Esophagus muscularis mucosa (tissue), 4 donors: ENCODE data around the gene HIPK4. TPM values are rescaled to one million over a fixed set of nuclear protein-coding genes. Genes with fewer than 3 reads are reported as not detected.

Experiments used
- DNase-seq: peaks from one replicate; pipeline ENCODE4 v3.0.0-alpha.2; 2017; ENCODE audit errors: extremely low spot score
- H3K27ac ChIP-seq, 4 donors: fragments of 200-600 bp; sonication (generic); replicated peaks in 1 of 4; 1 replicate in 3 of 4; 2 replicates in 1 of 4; pipeline ENCODE4 v1.5.1; 2016 to 2019; ENCODE audit warnings: mild to moderate bottlenecking in 1 of 4
- H3K27me3 ChIP-seq, 4 donors: fragments of 200-600 bp; sonication (generic); one replicate each; pipeline versions ENCODE4 v1.5.1 to v1.6.0; 2016 to 2019
- H3K36me3 ChIP-seq, 4 donors: fragments of 200-600 bp; sonication (generic); one replicate each; pipeline ENCODE4 v1.5.1; 2016 to 2019
- H3K4me1 ChIP-seq, 4 donors: fragments of 200-600 bp; sonication (generic); one replicate each; pipeline ENCODE4 v1.5.1; 2016 to 2019
- H3K4me3 ChIP-seq, 4 donors: fragments of 200-600 bp; sonication (generic); 1 replicate in 2 of 4; 2 replicates in 2 of 4; pipeline ENCODE4 v1.5.1; 2016 to 2019; ENCODE audit warnings: mild to moderate bottlenecking in 4 of 4, moderate library complexity in 1 of 4
- H3K9me3 ChIP-seq, 4 donors: fragments of 200-600 bp; sonication (generic); 1 replicate in 3 of 4; 2 replicates in 1 of 4; pipeline ENCODE4 v1.5.1; 2016 to 2019
- CTCF ChIP-seq, 3 experiments: fragments of 200-600 bp in 2 of 3; fragments of 450-650 bp in 1 of 3; sonication (generic) in 2 of 3; IDR thresholded peaks; one replicate each; pipeline ENCODE4 v1.5.1; 2017 to 2019; ENCODE audit warnings: antibody characterized with exemption in 3 of 3, mild to moderate bottlenecking in 2 of 3, moderate library complexity in 1 of 3
- EP300 ChIP-seq: sonication (generic); formaldehyde crosslinking; IDR thresholded peaks from one replicate; pipeline ENCODE4 v1.6.1; 2017; ENCODE audit warnings: antibody characterized with exemption
- POLR2A ChIP-seq: fragments of 450-650 bp; IDR thresholded peaks from one replicate; pipeline ENCODE4 v1.6.1; 2017; ENCODE audit warnings: antibody characterized with exemption, moderate library complexity, mild to moderate bottlenecking, low read depth
- POLR2AphosphoS5 ChIP-seq, 2 donors: sonication (generic); formaldehyde crosslinking; IDR thresholded peaks; one replicate each; pipeline ENCODE4 v1.6.1; 2017; ENCODE audit warnings: antibody characterized with exemption in 2 of 2
- whole genome bisulfite sequencing: methylation state at CpG from one replicate; pipeline ENCODE4 v1.1.5; 2018; 5-methylcytosine and 5-hydroxymethylcytosine counted together
- intact Hi-C: fragments of 100-400 bp; cut with DNase I; formaldehyde crosslinking; loops from one replicate; pipeline ENCODE4 v1.15.1; 2023
- total RNA-seq, 4 donors: library from RNA; depleted of rRNA; stranded (reverse); fragments of >200 nt; gene quantifications; one replicate each; pipeline versions ENCODE4 v1.1.0 to v1.2.1, GENCODE V29; 2016

The HIPK4 gene
- total RNA-seq, 4 donors from 2014 or later = under 0.01 to 0.63 (median 0.42) TPM

DNA sequence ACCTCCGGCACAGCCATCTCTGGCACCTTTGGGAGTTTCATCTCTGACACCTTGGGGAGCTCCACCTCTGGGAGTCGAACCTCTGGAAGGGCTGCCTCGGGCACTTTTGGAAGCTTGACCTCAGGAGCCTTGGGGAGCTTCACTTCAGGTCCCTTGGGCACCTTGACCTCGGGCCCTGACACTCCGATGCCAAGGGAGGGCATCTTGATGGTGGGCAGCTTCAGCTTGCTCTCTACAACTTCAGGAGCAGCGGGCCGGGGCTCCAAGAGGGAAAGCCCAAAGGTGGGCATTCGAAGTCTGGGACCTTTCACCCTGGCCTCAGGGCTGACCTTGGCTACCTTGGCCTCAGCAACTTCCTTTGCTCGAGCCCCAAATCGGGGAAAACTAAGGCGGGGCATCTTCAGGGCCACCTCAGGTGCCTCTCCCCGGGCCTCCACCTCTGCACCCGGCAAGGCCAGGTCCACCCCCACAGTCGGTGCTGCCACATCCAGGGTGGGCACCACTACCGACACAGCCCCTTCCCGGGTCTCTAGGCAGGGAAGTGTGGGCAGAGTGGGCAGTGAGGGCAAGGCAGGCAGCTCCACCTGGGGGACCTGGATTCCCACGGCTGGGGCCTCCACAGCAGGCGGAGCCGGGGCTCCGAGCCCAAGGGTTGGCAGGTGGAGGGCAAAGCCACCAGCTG is 7.0 kb upstream of the HIPK4 start:
- no peak for DNase-seq
- Histone ChIP-seq H3K27me3 (no peaks in the 10 kb centered on the region), H3K4me3 (no peak overlapping the region), H3K9me3 (no peaks in the 10 kb centered on the region), H3K4me1 (peaks cover 0 to 9% (median 0%) of the 10 kb centered on the region in 4 donors), H3K36me3 (peaks cover 0 to 21% (median 12%) of the 10 kb centered on the region in 4 donors), H3K27ac (no peak overlapping the region)
- WGBS = 89% methylated on average over 5 of the region's 20 CpGs
- intact Hi-C loops = loop anchor here (5.0 kb wide), 1 partner anchor 45 kb away; no protein-coding TSS in a partner anchor
- TF ChIP-seq EP300 (no peak), CTCF (IDR thresholded peaks at IDR 0.05) (no peak), POLR2AphosphoS5 (IDR thresholded peaks at IDR 0.05) (no peak), POLR2A (no peak)

DNA sequence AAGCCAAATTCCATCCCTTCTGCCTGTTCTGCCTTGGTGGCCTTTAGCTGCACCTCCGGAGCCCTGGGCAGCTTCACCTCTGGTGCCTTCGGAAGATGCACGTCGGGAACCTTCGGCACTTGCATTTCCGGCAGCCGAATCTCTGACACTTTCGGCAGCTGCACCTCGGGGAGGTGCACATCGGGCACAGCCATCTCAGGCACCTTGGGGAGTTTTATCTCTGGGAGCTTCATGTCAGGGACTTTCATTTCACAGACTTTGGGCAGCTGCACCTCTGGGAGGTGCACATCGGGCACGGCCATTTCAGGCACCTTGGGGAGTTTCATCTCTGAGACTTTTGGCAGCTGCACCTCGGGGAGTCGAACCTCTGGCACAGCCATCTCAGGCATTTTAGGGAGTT is 6.0 kb upstream of the HIPK4 start:
- 91% methylated on average over 12 of the region's 14 CpGs for WGBS
- Histone ChIP-seq H3K4me1 (peaks cover 0 to 9% (median 0%) of the 10 kb centered on the region in 4 donors), H3K27me3 (no peaks in the 10 kb centered on the region), H3K36me3 (peaks cover 0 to 21% (median 12%) of the 10 kb centered on the region in 4 donors), H3K9me3 (no peaks in the 10 kb centered on the region), H3K4me3 (no peak overlapping the region), H3K27ac (no peak overlapping the region)
- TF ChIP-seq POLR2AphosphoS5 (IDR thresholded peaks at IDR 0.05) (no peak), EP300 (no peak), POLR2A (no peak), CTCF (IDR thresholded peaks at IDR 0.05) (no peak)
- DNase-seq = no peak
- intact Hi-C loops = loop anchor here (5.0 kb wide), 1 partner anchor 44 kb away; no protein-coding TSS in a partner anchor

DNA sequence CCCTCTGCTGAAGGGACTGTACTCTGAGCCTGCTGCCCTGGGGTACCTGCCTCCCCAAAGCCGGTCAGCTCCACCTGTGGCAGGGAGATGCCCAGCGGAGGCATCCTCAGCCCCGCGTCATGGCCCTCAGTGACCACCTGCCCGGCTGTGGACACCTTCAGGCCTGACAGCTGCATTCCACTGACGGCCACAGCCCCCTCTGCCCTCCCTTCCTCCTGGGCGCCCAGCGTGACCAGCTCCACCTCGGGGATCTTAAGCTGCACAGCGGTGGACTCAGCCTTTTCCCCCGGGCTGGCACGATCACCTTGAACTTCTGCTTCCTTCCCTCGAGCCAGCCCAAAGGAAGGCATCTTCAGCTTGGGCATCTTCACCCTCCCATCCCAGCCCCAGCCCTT is 4.8 kb upstream of the HIPK4 start:
- H3K27me3 ChIP-seq = no peaks in the 10 kb centered on the region
- no peaks in the 10 kb centered on the region for H3K9me3 ChIP-seq
- no peak for TF ChIP-seq POLR2A
- TF ChIP-seq CTCF (IDR thresholded peaks at IDR 0.05) = no peak
- TF ChIP-seq EP300 = no peak
- no peak for TF ChIP-seq POLR2AphosphoS5 (IDR thresholded peaks at IDR 0.05)
- intact Hi-C loops = loop anchor here (5.0 kb wide), 1 partner anchor 43 kb away; no protein-coding TSS in a partner anchor
- no peak overlapping the region for H3K4me3 ChIP-seq
- H3K27ac ChIP-seq = no peak overlapping the region
- H3K36me3 ChIP-seq = peaks cover 0 to 21% (median 12%) of the 10 kb centered on the region in 4 donors
- peaks cover 0 to 5% (median 0%) of the 10 kb centered on the region in 4 donors for H3K4me1 ChIP-seq
- no peak for DNase-seq
- 85% methylated on average over 8 of the region's 13 CpGs for WGBS

GRCh38 chr19:40393894-40394815 is 4.2 kb upstream of the HIPK4 start:
- peaks cover 0 to 21% (median 12%) of the 10 kb centered on the region in 4 donors for H3K36me3 ChIP-seq
- no peaks in the 10 kb centered on the region for H3K27me3 ChIP-seq
- TF ChIP-seq EP300 = no peak
- no peak for TF ChIP-seq POLR2AphosphoS5 (IDR thresholded peaks at IDR 0.05)
- no peak for TF ChIP-seq POLR2A
- no peak for TF ChIP-seq CTCF (IDR thresholded peaks at IDR 0.05)
- DNase-seq = no peak
- no peaks in the 10 kb centered on the region for H3K9me3 ChIP-seq
- intact Hi-C loops = no loop called here
- WGBS = 90% methylated on average over 35 of the region's 41 CpGs
- H3K4me1 ChIP-seq = peaks cover 0 to 5% (median 0%) of the 10 kb centered on the region in 4 donors
- no peak overlapping the region for H3K27ac ChIP-seq
- H3K4me3 ChIP-seq = no peak overlapping the region
